Measurements from ENCODE around the gene PRKACB.

PRKACB gene

GRCh38 chr1:84159533-84160240 is 15.6 kb downstream of the PRKACB start:
- no peak for DNase-seq

DNA sequence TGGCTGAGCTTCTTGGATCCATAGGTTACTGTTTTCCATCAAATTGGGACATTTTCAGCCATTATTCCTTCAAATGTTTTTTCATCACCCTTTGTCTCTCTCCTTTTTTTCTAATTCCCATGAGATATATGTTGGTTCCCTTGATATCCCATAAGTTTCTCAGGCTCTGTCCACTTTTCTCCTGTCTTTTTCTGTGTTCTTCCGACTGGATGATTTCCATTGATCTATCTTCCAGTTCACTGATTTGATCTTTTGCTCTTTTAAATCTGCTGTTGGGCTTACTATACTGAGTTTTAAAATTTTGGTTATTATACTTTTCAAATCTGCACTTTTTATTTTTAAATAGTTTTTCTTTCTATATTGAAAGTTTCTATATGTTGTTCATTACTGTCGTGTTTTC is 18.2 kb downstream of the PRKACB start:
- no peak for DNase-seq

- no peak for DNase-seq
Measured at GRCh38 chr1:84163123-84163931, 19.3 kb downstream of the PRKACB start.

GRCh38 chr1:84164161-84164560 is 20.1 kb downstream of the PRKACB start:
- no peak for DNase-seq

DNA sequence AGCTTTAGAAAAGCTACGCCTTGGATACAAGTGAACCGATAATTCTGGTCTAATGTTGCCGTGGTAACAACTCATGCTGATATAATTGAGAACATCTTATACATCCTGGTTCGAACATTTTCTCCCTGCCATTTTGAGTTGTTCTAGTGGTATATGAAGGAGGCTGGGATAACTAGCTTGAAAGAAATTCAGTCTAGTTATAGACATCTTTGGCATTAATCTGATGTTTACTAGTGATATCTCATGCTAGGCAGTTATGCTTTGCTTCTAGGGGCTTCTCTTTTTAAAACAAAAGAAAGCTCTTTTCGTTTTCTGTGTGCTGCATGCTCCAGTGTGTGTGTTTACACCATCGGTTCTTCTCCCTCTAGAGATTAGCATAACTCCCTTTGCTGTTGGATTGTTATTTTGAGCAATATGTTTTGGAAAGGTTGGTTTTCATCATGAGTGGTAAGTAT is 20.5 kb downstream of the PRKACB start:
- DNase-seq = no peak

DNA sequence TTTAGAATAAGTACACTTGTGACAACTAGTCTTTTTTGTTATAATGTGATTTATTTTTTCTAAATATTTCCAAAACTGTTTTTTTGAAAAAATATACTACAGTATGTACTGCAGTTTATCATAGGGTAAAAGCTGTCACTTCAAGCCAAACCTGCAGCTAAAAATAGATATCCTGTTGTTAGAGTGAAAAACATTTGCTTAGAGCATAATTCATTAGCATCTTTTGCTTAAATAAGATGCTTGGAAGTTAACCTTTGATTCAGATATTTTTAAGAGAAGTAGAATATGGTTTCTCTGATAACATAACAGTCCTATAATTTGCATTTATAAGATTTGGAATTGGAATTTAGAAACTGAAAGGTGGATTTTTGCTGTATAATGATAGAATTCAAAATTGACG is 21.5 kb downstream of the PRKACB start:
- no peak for DNase-seq

DNA sequence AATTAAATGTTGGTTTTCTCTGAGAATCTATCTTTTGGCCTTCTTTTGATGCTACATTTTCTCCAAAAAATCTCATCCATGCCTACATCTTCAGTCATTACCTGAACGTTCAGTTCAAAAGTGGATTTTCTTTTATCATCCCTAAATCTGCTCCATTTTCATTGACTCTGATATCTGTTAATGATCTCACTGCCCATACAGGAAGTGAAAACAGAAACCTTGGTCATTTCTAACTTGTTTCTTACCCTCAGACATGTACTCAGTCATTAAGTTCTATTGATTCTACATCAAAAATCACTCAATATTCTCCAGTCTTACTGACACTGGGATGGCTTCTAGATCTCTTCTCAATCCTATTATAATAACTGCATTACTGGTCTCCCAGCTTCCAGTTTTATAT is 22.7 kb downstream of the PRKACB start:
- DNase-seq = no peak

DNA sequence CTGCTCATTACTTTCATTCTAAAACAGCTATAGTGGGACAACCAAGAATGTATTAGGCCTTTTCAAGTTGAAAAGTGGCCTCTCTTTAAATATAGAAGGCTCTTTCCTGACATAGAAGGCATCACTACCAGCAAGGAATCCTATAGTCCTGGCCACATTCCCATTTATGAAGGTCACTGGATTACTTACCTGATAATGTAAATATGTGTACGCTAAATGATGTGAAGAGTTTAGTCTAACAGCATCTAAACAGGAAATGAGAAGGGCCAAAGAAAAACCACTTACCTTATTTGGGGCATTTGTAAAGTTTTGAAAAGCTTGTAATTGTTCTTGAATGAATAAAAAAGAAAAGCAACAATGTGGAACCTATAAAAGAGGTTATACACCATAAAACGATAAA is 24.7 kb downstream of the PRKACB start:
- no peak for DNase-seq

- DNase-seq = no peak
Measured at GRCh38 chr1:84170171-84170570, 26.1 kb downstream of the PRKACB start.

DNA sequence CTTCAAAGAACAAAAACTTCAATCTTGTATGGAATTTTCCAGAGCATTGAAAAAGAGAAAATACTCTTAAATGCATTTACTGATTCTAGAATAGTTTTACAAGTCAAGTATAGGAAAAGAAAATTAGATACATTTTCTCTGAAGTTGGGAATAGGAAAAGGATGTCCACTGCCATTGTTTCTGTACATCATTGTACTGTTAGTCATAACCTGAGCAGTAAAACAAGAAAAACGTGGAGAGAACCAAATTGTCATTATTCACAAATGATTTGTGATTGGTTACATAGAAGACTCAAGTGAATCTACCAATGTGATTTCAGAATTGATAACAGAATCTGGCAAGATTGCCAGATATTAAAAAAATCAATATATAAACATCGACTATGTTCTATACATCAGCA is 27.4 kb downstream of the PRKACB start:
- no peak for DNase-seq

DNA sequence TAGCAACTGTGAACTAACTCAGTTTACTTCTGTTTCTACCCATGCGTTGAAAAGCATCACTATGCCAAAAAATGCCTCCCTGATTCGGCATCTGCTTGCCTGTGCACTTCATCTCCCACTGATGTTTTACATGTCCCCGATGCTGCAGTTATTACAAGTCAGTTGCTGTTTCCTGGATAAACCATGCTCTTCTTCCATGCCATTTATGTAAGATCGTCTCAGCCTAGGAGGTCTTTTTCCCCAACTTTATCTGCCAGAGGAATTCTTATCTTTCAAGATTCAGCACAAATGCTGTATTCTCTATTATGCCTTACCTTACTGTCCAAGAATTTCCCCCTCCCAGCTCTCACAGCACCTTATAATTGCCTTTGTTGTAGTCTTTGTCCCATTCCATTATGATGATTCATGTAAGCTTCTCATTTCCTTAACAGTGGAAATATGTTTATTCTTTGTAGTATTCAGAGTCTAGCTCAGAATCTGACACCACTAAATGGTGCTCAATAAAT is 30.0 kb downstream of the PRKACB start:
- no peak for DNase-seq

GRCh38 chr1:84181350-84182005 is 37.4 kb downstream of the PRKACB start:
- no peak for DNase-seq

GRCh38 chr1:84190455-84190854 is 46.4 kb downstream of the PRKACB start:
- no peak for DNase-seq

DNA sequence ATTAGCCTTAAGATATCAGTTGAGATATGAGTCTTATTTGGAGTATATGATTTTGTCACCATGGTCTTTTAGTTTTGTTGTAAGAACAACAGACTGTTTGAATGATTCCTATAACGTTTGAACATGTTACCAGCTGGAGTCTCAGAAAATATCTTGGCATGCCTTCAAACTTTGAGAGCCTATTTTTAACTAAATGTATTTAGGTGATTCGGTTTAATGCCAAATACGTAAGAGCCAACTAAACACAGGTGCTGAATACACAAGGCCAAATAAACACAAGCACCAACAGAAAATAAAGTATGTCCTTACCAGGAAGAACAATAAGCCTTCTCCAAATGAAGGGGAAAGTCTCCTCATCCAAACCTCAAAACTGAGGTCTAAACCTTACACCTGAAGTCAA is 48.6 kb downstream of the PRKACB start:
- no peak for DNase-seq

- no peak for DNase-seq
Measured at GRCh38 chr1:84198832-84199231, 54.8 kb downstream of the PRKACB start.

- DNase-seq = no peak
Measured at GRCh38 chr1:84199257-84199656, 55.2 kb downstream of the PRKACB start.

DNA sequence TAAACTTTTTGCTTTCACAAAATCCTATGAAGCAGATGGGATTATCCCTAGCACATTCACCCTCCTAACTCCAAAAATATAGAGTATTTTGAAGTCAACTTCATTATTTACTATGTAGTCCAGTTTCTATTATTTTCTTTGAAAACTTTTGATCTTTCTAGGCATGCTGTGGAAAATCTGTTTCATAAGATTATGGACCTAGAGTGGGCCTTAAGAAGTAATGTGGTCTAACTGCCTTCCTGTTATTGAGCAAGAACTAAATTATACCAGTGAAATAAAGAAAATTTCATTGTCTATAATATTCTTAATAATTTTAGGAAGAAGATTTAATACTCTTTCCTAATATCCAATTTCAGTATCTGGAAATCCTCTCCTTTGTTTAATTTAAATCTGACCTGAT is 58.1 kb downstream of the PRKACB start:
- no peak for DNase-seq

DNA sequence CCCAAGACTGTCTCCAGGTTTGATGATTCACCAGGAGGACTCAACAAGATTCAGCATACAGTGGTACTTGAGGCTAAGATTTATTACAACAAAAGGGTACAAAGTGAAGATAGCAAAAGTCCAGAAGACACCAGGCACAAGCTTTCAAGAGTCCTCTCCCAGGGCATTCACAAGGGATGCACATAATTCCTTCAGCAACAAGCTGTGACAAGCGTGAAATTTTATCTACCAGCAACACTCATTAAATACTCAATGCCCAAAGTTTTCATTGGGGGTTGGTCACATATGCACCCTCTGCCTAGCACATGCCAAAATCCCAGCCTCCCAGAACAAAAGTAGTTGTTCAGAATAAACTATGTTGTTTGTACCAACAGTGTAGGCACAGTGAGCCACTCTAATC is 62.3 kb downstream of the PRKACB start:
- no peak for DNase-seq

DNA sequence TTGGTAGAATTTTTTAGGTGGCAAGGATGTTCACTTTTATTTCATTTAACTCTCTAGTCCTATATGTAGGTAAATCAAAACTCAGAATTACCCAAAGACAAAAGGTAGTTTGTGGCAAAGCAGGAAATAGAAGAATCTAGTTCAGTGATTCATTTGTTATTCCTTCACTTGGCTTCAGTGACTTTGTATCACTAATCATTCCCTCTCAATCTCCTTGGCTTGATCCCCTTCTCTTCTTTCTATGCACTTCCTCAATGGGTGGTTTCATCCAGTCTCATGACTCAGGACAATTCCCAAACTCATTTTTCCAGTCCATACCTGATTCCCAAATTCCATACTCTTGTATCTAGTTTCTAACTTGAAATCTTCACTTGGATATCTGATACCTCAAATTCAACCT is 64.9 kb downstream of the PRKACB start:
- DNase-seq = no peak

DNA sequence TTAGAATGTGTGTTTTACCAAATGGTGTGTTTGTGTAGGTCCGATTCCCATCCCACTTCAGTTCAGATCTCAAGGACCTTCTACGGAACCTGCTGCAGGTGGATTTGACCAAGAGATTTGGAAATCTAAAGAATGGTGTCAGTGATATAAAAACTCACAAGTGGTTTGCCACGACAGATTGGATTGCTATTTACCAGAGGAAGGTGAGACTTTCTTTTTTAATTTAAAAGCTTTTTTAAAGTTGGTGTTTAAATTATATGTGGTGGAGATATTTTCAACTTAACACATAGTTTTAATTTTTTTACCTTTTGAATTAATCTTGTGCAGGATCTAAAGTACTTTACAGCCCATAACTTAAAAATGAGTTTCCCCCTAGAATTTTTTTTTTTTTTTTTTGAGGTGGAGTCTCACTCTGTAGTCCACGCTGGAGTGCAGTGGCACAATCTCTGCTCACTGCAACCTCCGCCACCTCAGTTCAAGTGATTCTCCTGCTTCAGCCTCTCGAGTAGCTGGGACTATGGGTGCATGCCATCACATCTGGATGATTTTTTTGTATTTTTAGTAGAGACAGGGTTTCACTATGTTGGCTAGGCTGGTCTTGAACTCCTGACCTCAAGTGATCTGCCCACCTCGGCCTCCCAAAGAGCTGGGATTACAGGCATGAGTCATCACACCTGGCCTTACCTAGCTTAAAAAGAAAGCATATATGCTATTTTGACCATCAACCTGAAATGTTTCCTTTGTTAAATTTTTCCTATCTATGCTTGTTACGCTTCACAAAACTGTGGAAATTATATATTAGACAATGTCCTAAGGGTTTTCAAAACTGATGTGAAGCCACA is 70.3 kb downstream of the PRKACB start:
- DNase-seq = no peak

- no peak for DNase-seq
Measured at GRCh38 chr1:84217239-84217638, 73.2 kb downstream of the PRKACB start.

GRCh38 chr1:84223751-84224432 is 79.8 kb downstream of the PRKACB start:
- no peak for DNase-seq
